ENCODE results near the gene TSEN34.
"Not testable (repeated sequence)": the region's sequence is repeated elsewhere in the genome, so short reads cannot be mapped to it uniquely, and the experiment has no call there.

TSEN34 gene

GRCh38 chr19:54207193-54207592, 16.1 kb downstream of the TSEN34 start:
- H3K9me3 Mint-ChIP-seq (ENCODE audit: low read depth); H3K27me3 Mint-ChIP-seq: not testable (repeated sequence)
- peak overlapping the region; percentile 96 for H3K4me3 Mint-ChIP-seq
- H3K36me3 Mint-ChIP-seq = peaks cover 25% of the 10 kb centered on the region
- peak overlapping the region; percentile 89 for H3K27ac Mint-ChIP-seq
- peaks cover 84% of the 10 kb centered on the region for H3K4me1 Mint-ChIP-seq (ENCODE audit: low read depth)

DNA sequence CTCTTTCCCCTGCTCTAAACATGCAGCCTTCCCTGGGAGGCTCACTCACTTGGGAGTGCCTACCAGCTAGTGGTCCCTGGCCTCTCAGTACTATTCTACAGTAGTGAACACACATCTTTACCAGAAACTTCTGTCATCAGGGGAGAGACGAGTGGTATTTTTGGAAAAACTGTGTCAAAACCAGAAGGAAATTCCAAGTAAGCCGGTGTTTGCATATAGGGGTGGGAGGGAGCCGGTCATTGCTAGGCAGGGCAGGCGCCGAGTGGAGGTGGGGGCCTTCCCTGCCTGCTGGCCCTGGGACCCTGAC, 16.5 kb downstream of the TSEN34 start:
- peaks cover 80% of the 10 kb centered on the region for H3K4me1 Mint-ChIP-seq (ENCODE audit: low read depth)
- H3K36me3 Mint-ChIP-seq = peaks cover 21% of the 10 kb centered on the region
- H3K27ac Mint-ChIP-seq = peak overlapping the region; percentile 89
- H3K9me3 Mint-ChIP-seq (ENCODE audit: low read depth) = no peaks in the 10 kb centered on the region
- H3K27me3 Mint-ChIP-seq = no peaks in the 10 kb centered on the region
- peak overlapping the region; percentile 96 for H3K4me3 Mint-ChIP-seq

DNA sequence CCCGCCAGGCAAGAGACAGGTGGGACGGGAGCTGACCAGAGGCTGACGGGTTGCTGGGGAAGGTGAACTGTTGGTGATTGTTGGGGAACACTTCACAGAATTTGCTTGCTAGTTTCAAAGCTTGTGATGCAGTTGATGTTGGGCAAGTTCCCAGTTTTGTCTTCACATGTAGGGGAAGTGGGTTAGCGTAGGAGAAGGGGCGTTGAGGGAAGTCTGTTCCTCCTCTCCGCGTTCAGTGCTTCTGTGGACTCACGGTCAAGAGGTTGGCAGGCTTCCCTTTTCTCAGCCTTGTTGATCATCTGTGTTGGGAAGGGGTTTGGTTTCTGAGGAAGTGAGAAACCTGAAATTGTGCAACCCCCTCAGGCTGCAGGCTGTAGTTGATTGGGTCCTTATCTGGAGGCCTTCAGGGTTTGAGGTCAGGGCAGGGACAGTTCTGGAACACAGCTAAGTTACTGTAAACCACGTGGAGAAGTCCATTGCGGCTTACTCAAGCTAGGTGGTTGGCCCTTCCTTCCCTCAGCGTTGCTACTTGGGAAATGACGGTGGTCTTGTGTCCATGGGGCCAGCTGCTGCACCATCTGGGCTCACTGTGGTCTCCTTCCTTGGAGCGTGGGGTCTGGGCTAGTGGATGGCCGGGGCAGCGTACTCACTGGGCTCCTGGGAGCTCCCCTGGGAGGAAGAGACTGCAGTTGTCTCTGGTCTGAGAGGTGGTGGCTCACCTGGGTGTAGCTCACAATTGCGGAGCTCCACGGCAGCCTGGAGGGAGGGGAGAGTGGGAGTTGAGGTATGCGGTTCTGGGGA, 17.1 kb downstream of the TSEN34 start:
- Mint-ChIP-seq H3K27me3 (no peaks in the 10 kb centered on the region), H3K27ac (peak overlapping the region; percentile 89), H3K9me3 (ENCODE audit: low read depth) (no peaks in the 10 kb centered on the region), H3K4me3 (peak overlapping the region; percentile 96), H3K36me3 (peaks cover 15% of the 10 kb centered on the region), H3K4me1 (ENCODE audit: low read depth) (peaks cover 74% of the 10 kb centered on the region)

GRCh38 chr19:54208784-54209057, 17.6 kb downstream of the TSEN34 start:
- no peaks in the 10 kb centered on the region for H3K27me3 Mint-ChIP-seq
- peaks cover 71% of the 10 kb centered on the region for H3K4me1 Mint-ChIP-seq (ENCODE audit: low read depth)
- peak overlapping the region; percentile 96 for H3K4me3 Mint-ChIP-seq
- H3K27ac Mint-ChIP-seq = peak overlapping the region; percentile 89
- peaks cover 15% of the 10 kb centered on the region for H3K36me3 Mint-ChIP-seq
- no peaks in the 10 kb centered on the region for H3K9me3 Mint-ChIP-seq (ENCODE audit: low read depth)

DNA sequence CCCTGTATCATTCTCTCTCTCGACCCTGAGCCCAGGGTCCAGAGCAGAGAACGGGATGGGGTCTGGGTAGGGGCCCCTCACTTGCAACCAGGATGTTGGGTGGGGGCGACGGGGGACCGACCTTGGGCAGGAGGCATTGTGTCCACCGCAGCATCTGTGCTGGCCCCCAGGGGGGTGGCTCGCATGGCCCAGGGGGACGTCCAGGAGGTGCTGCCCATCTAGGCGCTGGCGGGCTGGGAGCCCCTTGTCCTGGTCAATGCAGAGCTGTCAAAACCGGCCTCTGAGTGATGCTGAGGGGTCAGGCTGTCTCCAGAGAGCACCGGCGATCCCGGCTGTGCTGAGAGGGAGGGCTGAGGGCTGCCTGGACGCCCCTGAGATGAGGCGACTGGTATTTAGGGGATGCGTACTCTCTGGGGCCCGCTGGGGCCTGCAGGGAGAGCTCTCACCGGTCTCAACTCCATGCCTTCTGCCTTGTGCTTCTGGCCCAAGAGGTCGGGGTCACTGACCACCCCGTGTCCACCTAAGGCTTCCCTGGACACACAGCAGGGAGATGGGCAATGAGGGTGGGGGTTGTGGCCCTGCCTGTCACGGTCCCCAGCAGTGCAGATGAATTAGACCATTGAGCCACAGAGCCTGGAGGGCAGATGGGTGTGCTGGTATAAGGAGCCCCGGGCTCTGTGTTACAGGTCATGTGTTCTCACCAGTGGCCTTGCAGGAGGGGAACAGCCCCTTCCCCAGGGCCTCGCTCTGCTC, 18.1 kb downstream of the TSEN34 start:
- H3K36me3 Mint-ChIP-seq = peaks cover 15% of the 10 kb centered on the region
- no peaks in the 10 kb centered on the region for H3K9me3 Mint-ChIP-seq (ENCODE audit: low read depth)
- H3K27ac Mint-ChIP-seq = peak overlapping the region; percentile 94
- peaks cover 67% of the 10 kb centered on the region for H3K4me1 Mint-ChIP-seq (ENCODE audit: low read depth)
- no peaks in the 10 kb centered on the region for H3K27me3 Mint-ChIP-seq
- H3K4me3 Mint-ChIP-seq = peak overlapping the region; percentile 66

DNA sequence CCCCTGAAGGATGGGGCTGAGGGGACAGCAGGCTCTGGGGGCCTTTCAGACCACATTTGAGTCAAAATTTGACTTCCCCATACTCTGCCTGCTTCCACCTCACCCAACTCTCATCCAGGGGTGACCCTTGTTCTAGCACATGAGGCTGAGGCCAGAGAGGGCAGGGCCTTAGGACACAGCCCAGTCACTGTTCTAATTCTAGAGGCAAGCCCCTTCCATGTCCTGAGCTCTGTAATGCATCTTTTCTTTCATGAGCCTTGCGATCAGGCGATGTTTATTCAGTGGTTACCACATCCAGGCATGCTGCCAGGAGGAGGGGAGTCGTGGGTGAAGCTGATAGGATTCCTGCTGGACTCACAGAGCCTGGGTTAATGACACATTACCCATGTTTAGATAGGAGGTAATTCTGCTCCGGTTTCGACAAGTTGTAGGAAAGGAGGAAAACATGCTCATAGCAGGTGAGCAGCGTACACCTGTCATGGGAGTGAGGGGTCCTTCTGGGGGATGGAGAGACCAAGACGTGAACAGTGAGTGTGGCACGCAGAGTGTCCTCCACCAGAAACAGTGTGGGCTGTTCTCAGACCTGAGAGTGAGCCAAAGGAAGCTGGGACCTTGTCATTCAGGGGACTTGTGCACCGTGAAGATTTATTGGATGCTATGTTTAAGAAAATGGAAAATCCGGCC, 18.8 kb downstream of the TSEN34 start:
- Mint-ChIP-seq H3K4me3 (peak overlapping the region; percentile 66), H3K36me3 (peaks cover 14% of the 10 kb centered on the region), H3K27me3 (no peaks in the 10 kb centered on the region), H3K27ac (peak overlapping the region; percentile 94), H3K9me3 (ENCODE audit: low read depth) (no peaks in the 10 kb centered on the region), H3K4me1 (ENCODE audit: low read depth) (peaks cover 60% of the 10 kb centered on the region)

- Mint-ChIP-seq H3K27me3 (no peaks in the 10 kb centered on the region), H3K4me1 (ENCODE audit: low read depth) (peaks cover 48% of the 10 kb centered on the region), H3K4me3 (peak overlapping the region; percentile 66), H3K27ac (peak overlapping the region; percentile 94), H3K9me3 (ENCODE audit: low read depth) (no peaks in the 10 kb centered on the region), H3K36me3 (peaks cover 12% of the 10 kb centered on the region)
Measured at GRCh38 chr19:54211235-54211634, 20.1 kb downstream of the TSEN34 start.

- not testable (repeated sequence) for H3K4me3 Mint-ChIP-seq; H3K9me3 Mint-ChIP-seq (ENCODE audit: low read depth); H3K27ac Mint-ChIP-seq; H3K27me3 Mint-ChIP-seq
- Mint-ChIP-seq H3K4me1 (ENCODE audit: low read depth) (peaks cover 21% of the 10 kb centered on the region), H3K36me3 (peaks cover 12% of the 10 kb centered on the region)
Measured at GRCh38 chr19:54214217-54214616, 23.1 kb downstream of the TSEN34 start.

DNA sequence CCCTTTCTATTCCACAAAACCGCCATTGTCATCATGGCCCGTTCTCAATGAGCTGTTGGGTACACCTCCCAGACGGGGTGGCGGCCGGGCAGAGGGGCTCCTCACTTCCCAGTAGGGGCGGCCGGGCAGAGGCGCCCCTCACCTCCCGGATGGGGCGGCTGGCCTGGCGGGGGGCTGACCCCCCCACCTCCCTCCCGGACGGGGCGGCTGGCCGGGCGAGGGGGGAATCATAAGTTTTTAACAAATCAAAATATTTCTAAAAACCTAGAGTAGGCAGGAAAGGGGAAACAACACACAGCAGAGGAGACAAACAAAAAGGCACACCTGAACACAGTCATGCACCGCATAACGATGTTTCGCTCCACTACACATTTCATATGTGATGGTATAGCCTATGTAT, 23.6 kb downstream of the TSEN34 start:
- H3K27ac Mint-ChIP-seq, H3K4me3 Mint-ChIP-seq: not testable (repeated sequence)

DNA sequence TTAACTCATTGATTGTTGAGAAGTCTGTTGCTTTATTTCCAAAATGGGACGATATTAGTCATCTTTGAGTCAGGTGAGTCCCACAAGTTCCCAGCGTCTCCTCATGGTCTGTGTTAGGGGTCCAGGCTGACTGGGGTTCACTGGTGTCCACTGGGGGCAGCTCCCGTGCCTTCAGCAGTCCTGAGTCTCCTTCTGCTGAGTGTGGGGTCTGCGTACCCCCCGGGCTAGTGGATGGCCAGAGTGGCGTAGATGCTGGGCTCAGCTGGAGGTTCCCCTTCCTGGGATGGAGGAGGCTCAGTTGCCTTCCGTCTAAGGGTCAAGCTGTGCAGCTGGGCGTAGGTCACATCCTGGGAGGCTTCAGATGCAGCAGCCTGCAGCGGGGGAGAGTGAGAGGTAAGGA, 25.8 kb downstream of the TSEN34 start:
- peaks cover 3% of the 10 kb centered on the region for H3K36me3 Mint-ChIP-seq
- H3K27me3 Mint-ChIP-seq = no peaks in the 10 kb centered on the region
- H3K9me3 Mint-ChIP-seq (ENCODE audit: low read depth) = no peaks in the 10 kb centered on the region
- no peaks in the 10 kb centered on the region for H3K4me1 Mint-ChIP-seq (ENCODE audit: low read depth)
- no peak overlapping the region for H3K27ac Mint-ChIP-seq
- H3K4me3 Mint-ChIP-seq = no peak overlapping the region

More for the DNA sequence above, 23.6 kb downstream of the TSEN34 start:
- Mint-ChIP-seq H3K4me1 (ENCODE audit: low read depth) (peaks cover 16% of the 10 kb centered on the region), H3K36me3 (peaks cover 12% of the 10 kb centered on the region)
- not testable (repeated sequence) for H3K27me3 Mint-ChIP-seq; H3K9me3 Mint-ChIP-seq (ENCODE audit: low read depth)

- not testable (repeated sequence) for H3K27ac Mint-ChIP-seq; H3K27me3 Mint-ChIP-seq; H3K36me3 Mint-ChIP-seq; H3K9me3 Mint-ChIP-seq (ENCODE audit: low read depth); H3K4me3 Mint-ChIP-seq; H3K4me1 Mint-ChIP-seq (ENCODE audit: low read depth)
Measured at GRCh38 chr19:54217517-54218247, 26.6 kb downstream of the TSEN34 start.

- Mint-ChIP-seq H3K4me1 (ENCODE audit: low read depth) (peaks cover 1% of the 10 kb centered on the region), H3K36me3 (peaks cover 3% of the 10 kb centered on the region), H3K27ac (no peak overlapping the region), H3K27me3 (no peaks in the 10 kb centered on the region), H3K9me3 (ENCODE audit: low read depth) (no peaks in the 10 kb centered on the region), H3K4me3 (no peak overlapping the region)
Measured at GRCh38 chr19:54218259-54218658, 27.2 kb downstream of the TSEN34 start.

GRCh38 chr19:54218960-54219661, 28.0 kb downstream of the TSEN34 start:
- Mint-ChIP-seq H3K27me3 (peaks cover 3% of the 10 kb centered on the region), H3K9me3 (ENCODE audit: low read depth) (no peaks in the 10 kb centered on the region), H3K36me3 (peaks cover 3% of the 10 kb centered on the region), H3K4me1 (ENCODE audit: low read depth) (peaks cover 3% of the 10 kb centered on the region), H3K4me3 (no peak overlapping the region), H3K27ac (no peak overlapping the region)

DNA sequence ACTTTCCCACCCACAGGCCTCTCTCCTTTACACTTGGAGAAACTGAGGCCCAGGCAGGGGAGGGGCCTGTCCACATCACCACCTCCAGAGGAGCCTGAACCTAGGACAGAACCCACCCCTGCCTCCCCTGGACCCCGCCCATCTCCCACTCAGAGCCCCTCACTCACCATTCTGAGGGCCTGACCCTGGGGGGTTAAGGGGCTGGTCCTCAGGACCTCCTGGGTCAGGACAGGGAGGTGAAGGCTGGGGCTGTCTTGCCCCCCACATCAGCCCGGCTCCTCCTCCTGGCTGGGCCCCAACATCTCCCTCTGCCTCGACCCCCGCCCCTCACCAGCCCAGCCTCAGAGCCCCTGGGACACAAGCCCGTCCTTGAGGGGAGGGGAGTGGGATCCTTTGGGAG, 28.6 kb downstream of the TSEN34 start:
- not testable (repeated sequence) for H3K4me1 Mint-ChIP-seq (ENCODE audit: low read depth); H3K9me3 Mint-ChIP-seq (ENCODE audit: low read depth); H3K4me3 Mint-ChIP-seq; H3K27ac Mint-ChIP-seq; H3K36me3 Mint-ChIP-seq; H3K27me3 Mint-ChIP-seq
